Gastroesophageal sphincter (tissue), 4 donors: ENCODE measurements around the gene C1RL. TPM values are rescaled to one million over a fixed set of nuclear protein-coding genes. Genes with fewer than 3 reads are reported as not detected.

Experiments used
- ATAC-seq: fragments of 150-250 bp; one replicate; pipeline ENCODE4 v1.9.1; 2016; ENCODE audit warnings: mild to moderate bottlenecking, moderate library complexity
- H3K27ac ChIP-seq, 4 donors: fragments of 200-600 bp; sonication (generic) in 3 of 4; 1 replicate in 3 of 4; 2 replicates in 1 of 4; pipeline ENCODE4 v1.5.1; 2016 to 2019
- H3K27me3 ChIP-seq: fragments of 200-600 bp; sonication (generic); one replicate; pipeline ENCODE4 v1.5.1; 2019
- H3K36me3 ChIP-seq, 2 donors: fragments of 200-600 bp; sonication (generic); one replicate each; pipeline ENCODE4 v1.5.1; 2019; ENCODE audit warnings: control low read depth in 1 of 2
- H3K4me1 ChIP-seq, 3 donors: fragments of 200-600 bp; sonication (generic); 1 replicate in 2 of 3; 2 replicates in 1 of 3; pipeline ENCODE4 v1.5.1; 2016 to 2019; ENCODE audit warnings: control low read depth in 2 of 3
- H3K4me3 ChIP-seq, 2 donors: fragments of 200-600 bp; sonication (generic); one replicate each; pipeline ENCODE4 v1.5.1; 2019; ENCODE audit warnings: mild to moderate bottlenecking in 1 of 2, moderate library complexity in 1 of 2
- H3K9me3 ChIP-seq, 3 donors: fragments of 200-600 bp; sonication (generic); one replicate each; pipeline ENCODE4 v1.5.1; 2017 to 2019; ENCODE audit warnings: control low read depth in 2 of 3
- EP300 ChIP-seq: sonication (generic); formaldehyde crosslinking; IDR thresholded peaks from one replicate; pipeline ENCODE4 v1.6.1; 2017; ENCODE audit warnings: antibody characterized with exemption, mild to moderate bottlenecking
- POLR2A ChIP-seq, 2 donors: fragments of 450-650 bp; IDR thresholded peaks; one replicate each; pipeline ENCODE4 v1.6.1; 2017; ENCODE audit warnings: antibody characterized with exemption in 2 of 2, mild to moderate bottlenecking in 2 of 2, moderate library complexity in 1 of 2
- POLR2AphosphoS5 ChIP-seq: sonication (generic); formaldehyde crosslinking; IDR thresholded peaks from one replicate; pipeline ENCODE4 v1.6.1; 2017; ENCODE audit warnings: antibody characterized with exemption
- WGBS, 2 donors: methylation state at CpG; one replicate each; pipeline ENCODE4 v1.1.5; 2018; ENCODE audit warnings: low coverage in 1 of 2; 5-methylcytosine and 5-hydroxymethylcytosine counted together
- total RNA-seq, 4 donors: library from RNA; depleted of rRNA; stranded (reverse); fragments of >200 nt; gene quantifications; one replicate each; pipeline ENCODE4 v1.1.0, GENCODE V29; 2016
- TF ChIP-seq, protein P1 (sequence below), 4 experiments: fragments of 200-600 bp in 2 of 4; fragments of 450-650 bp in 2 of 4; sonication (generic) in 1 of 4; IDR thresholded peaks; one replicate each; pipeline ENCODE4 v1.5.1; 2017 to 2019; ENCODE audit warnings: antibody characterized with exemption in 4 of 4, mild to moderate bottlenecking in 2 of 4, moderate library complexity in 2 of 4

C1RL gene
- total RNA-seq, 4 donors from 2014 or later, result 85.9 to 181 (median 103) TPM

DNA sequence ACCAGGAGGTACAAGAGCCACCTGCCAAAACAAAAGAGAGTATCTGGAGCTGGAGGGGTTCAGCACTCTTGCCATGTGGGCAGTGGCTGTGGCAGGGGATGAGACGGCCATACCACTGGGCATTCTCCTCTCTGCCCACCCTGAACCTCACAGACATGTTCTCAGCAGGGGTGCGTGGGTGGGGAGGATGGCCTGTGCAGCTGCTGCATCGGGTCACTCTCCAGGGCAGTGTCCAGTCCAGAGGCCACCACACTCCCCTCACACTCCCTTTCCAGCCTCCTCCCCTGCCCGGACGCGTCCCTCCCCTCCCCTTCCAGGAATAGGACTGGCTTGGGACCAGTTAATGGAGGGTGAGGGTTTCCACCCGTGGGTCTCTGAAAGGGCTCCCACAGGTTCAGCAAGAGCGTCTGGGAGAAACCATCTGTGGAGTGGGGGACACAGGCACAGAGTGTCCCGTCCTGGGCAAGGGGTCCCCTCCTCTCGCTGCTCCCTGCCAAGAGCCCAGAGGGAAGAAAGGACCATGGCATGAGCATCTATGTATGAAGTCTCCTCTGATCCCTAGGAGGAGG, 17.3 kb downstream of the C1RL start:
- WGBS, 2 donors, result 17 to 26% methylated on average over 1 to 4 of the region's 10 CpGs
- H3K27me3 ChIP-seq, result no peaks in the 10 kb centered on the region
- H3K4me1 ChIP-seq, result peaks cover 3 to 57% (median 19%) of the 10 kb centered on the region in 3 donors
- H3K4me3 ChIP-seq, result peak overlapping the region; percentile 59 to 63
- peak overlapping the region; percentile 81 to 91 (median 85) for H3K27ac ChIP-seq
- TF ChIP-seq EP300, result no peak
- TF ChIP-seq POLR2AphosphoS5, result peak; percentile 83
- no peaks in the 10 kb centered on the region for H3K9me3 ChIP-seq
- ATAC-seq, result peak; percentile 61
- H3K36me3 ChIP-seq, result peaks cover 0 to 38% of the 10 kb centered on the region in 2 donors

DNA sequence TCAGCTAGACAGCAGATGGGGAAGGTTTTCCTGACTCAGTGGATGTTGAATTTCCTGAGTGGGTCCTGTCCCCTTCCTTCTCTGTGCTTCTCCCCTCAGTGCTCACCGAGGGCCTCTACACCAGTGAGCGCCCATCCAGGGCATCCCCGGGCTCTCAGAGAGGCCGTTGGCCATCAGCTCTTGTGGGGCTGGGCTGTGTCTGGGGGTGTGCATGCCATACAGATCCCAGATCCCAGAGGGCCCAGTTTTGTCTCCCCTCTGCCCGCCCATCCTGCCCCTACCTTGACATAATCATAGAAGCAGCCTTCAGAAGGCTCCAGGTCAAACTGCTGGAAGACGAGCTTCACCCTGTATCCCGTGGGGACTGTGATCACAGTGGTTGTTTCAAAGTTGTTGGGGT, 17.8 kb downstream of the C1RL start:
- WGBS, 2 donors, result no CpG with 5 or more reads among the region's 7 CpGs
- Histone ChIP-seq H3K9me3 (no peaks in the 10 kb centered on the region), H3K36me3 (peaks cover 0 to 40% of the 10 kb centered on the region in 2 donors), H3K27me3 (no peaks in the 10 kb centered on the region), H3K4me3 (peak overlapping the region; percentile 59 to 63), H3K27ac (peak overlapping the region; percentile 81 to 91 (median 85)), H3K4me1 (peaks cover 3 to 57% (median 19%) of the 10 kb centered on the region in 3 donors)
- TF ChIP-seq POLR2A (IDR thresholded peaks at IDR 0.05) (no peak), POLR2AphosphoS5 (no peak), EP300 (no peak)
- TF ChIP-seq, protein P1, sequence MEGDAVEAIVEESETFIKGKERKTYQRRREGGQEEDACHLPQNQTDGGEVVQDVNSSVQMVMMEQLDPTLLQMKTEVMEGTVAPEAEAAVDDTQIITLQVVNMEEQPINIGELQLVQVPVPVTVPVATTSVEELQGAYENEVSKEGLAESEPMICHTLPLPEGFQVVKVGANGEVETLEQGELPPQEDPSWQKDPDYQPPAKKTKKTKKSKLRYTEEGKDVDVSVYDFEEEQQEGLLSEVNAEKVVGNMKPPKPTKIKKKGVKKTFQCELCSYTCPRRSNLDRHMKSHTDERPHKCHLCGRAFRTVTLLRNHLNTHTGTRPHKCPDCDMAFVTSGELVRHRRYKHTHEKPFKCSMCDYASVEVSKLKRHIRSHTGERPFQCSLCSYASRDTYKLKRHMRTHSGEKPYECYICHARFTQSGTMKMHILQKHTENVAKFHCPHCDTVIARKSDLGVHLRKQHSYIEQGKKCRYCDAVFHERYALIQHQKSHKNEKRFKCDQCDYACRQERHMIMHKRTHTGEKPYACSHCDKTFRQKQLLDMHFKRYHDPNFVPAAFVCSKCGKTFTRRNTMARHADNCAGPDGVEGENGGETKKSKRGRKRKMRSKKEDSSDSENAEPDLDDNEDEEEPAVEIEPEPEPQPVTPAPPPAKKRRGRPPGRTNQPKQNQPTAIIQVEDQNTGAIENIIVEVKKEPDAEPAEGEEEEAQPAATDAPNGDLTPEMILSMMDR (IDR thresholded peaks at IDR 0.05), result no peak
- ATAC-seq, result no peak

DNA sequence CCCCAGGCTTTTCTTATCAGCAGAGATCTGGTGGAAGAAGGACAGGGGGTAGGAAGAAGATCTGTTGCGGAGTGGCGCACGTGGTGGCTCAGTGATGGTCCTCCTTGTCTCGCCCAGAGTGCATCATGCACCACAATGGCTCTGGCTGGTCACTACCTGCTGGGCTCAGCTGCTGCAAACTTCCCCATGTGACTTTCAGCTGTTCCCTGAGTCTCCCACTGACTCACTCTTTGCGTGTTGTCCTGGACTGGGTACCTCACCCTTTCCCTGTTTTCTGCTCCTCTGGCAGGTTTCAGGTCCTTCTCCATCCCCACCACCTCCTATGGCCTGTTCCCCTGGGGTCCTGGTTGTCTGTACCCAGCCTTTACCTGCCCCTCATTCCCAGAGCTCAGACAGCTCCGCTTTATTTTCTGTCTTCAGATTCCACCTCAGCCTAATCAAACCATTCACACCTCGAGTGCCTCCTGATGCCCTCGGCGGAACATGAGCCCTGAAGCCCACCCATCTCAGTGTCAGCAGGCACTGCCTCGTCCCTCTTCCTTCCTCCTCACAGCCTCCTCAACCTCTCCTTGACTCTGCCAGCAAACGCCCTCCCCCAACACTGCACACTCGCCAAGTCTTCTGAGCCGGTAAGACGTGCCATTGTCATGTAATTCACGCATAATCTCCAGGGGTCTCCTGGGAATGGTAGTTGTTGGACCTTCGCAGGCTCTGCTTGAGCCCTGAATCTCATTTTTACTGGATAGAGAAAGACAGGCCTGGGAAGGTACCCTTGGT, 18.6 kb downstream of the C1RL start:
- peaks cover 0 to 47% of the 10 kb centered on the region in 2 donors for H3K36me3 ChIP-seq
- H3K27ac ChIP-seq, result peak overlapping the region in 3 of 4 donors; percentile 81 to 91 (median 86)
- peaks cover 3 to 57% (median 19%) of the 10 kb centered on the region in 3 donors for H3K4me1 ChIP-seq
- TF ChIP-seq POLR2A (IDR thresholded peaks at IDR 0.05), result no peak
- no peak for TF ChIP-seq EP300
- TF ChIP-seq, protein P1 (IDR thresholded peaks at IDR 0.05), result no peak
- peak; percentile 29 for TF ChIP-seq POLR2AphosphoS5
- ATAC-seq, result no peak
- no peaks in the 10 kb centered on the region for H3K27me3 ChIP-seq
- WGBS, 2 donors, result 61 to 81% methylated on average over 8 to 9 of the region's 16 CpGs
- H3K9me3 ChIP-seq, result no peaks in the 10 kb centered on the region
- peak overlapping the region in 1 of 2 donors; percentile 63 for H3K4me3 ChIP-seq

DNA sequence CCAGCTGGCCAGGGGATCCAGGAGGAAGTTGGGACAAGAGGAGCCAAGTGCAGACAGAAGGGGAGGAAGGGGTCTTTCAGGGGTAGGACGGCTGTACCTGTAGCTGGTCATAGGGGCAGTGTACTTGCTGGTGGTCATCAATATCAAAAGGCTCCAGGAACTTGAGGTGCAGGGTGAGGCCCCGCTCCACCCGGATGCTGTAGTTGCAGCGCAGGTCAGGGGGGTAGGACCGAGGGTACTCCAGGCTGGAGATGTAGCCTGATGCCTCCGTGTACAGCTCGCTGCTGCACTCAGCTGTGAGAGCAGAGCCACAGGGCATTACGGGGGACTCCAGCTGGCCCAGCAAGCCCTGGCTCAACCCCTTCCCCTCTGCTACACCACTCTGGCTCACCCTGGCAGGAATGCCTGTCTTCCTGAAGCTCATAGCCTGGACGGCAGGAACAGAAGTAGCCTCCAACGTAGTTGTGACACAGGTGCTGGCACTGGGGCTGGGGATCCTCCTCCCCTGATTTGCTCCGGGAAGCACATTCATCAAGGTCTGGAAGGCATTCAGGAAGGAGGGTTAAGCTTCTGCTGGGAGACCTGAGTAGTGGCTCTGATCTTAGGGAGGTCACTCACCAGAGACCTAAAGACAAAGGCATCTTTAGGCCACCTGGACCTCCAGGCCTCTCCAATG, 19.7 kb downstream of the C1RL start:
- TF ChIP-seq, protein P1 (IDR thresholded peaks at IDR 0.05), result no peak
- TF ChIP-seq POLR2AphosphoS5 (no peak), POLR2A (IDR thresholded peaks at IDR 0.05) (no peak), EP300 (no peak)
- WGBS, 2 donors, result 100% methylated on average over 3 of the region's 11 CpGs; no CpG with 5 or more reads in 1 of the 2 donors
- H3K27ac ChIP-seq, result peak overlapping the region in 3 of 4 donors; percentile 81 to 91 (median 86)
- H3K4me3 ChIP-seq, result peak overlapping the region in 1 of 2 donors; percentile 63
- H3K4me1 ChIP-seq, result peaks cover 3 to 56% (median 19%) of the 10 kb centered on the region in 3 donors
- no peaks in the 10 kb centered on the region for H3K9me3 ChIP-seq
- no peaks in the 10 kb centered on the region for H3K27me3 ChIP-seq
- ATAC-seq, result no peak
- H3K36me3 ChIP-seq, result peaks cover 2 to 58% of the 10 kb centered on the region in 2 donors

DNA sequence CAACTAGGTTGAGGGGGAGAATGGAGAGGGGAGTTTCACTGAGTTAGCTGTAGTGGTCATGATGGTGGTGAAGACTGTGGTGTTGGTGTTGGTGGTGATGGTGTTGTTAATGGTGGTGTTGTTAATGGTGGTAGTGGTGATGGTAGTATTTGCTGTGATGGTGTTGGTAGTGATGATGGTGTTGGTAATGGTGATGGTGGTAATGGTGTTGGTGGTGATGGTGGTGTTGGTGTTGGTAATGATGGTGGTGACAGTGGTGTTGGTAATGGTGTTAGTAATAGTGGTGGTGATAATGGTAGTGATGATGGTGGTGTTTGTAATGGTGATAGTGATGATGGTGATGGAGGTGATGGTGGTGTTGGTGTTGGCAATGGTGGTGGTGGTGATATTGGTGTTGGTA, 25.9 kb downstream of the C1RL start:
- no peak for ATAC-seq
- Histone ChIP-seq H3K27me3 (no peaks in the 10 kb centered on the region), H3K9me3 (no peaks in the 10 kb centered on the region), H3K4me3 (no peak overlapping the region), H3K4me1 (peaks cover 3 to 40% (median 9%) of the 10 kb centered on the region in 3 donors), H3K27ac (no peak overlapping the region), H3K36me3 (peaks cover 2 to 72% of the 10 kb centered on the region in 2 donors)
- TF ChIP-seq POLR2AphosphoS5 (no peak), POLR2A (IDR thresholded peaks at IDR 0.05) (no peak), EP300 (no peak)
- TF ChIP-seq, protein P1 (IDR thresholded peaks at IDR 0.05), result no peak
